ENCODE results near the gene UBE2E2.

GRCh38 chr3:23540600-23540999, 337.5 kb downstream of the UBE2E2 start:
- TF ChIP-seq CTCF (optimal IDR thresholded peaks at IDR 0.05 in 1 of 3, IDR thresholded peaks at IDR 0.05 in 1 of 3, conservative IDR thresholded peaks at IDR 0.05 in 1 of 3; ENCODE audit: extremely low read depth in 1 of 3, insufficient read depth in 2 of 3, low read length in 3 of 3) (no peak), EZH2 (IDR thresholded peaks at IDR 0.05; ENCODE audit: low read length) (no peak)

Measured in keratinocyte (primary cell).